LNCaP clone FGC (cell line): Measurements from ENCODE around the gene THAP2.

Source experiments
- DNase-seq: peaks from one replicate; pipeline ENCODE4 v3.0.0-alpha.2; 2011; ENCODE audit warnings: low read depth
- H3K4me3 ChIP-seq: 2 replicates; pipeline ENCODE4 v1.5.1; 2011; ENCODE audit warnings: mild to moderate bottlenecking, low read depth, low read length, control low read depth
- CTCF ChIP-seq: IDR thresholded peaks from 2 replicates; pipeline ENCODE4 v1.5.1; 2012; ENCODE audit warnings: mild to moderate bottlenecking; ENCODE audit not compliant: control insufficient read depth, insufficient read depth; ENCODE audit errors: extremely low read depth

The THAP2 gene

GRCh38 chr12:71663561-71664410 lies at the start of gene THAP2, which contains the start of gene ZFC3H1:
THAP2 (plus strand) TSS chr12:71664301; CDS start chr12:71664510, 209 bp downstream.
ZFC3H1 (minus strand) TSS chr12:71663848; CDS start chr12:71663610, 238 bp downstream.
- DNase-seq = peak; percentile 99
- peak within 1 kb of the TSS; percentile 96 for H3K4me3 ChIP-seq
- peak; percentile 38 for TF ChIP-seq CTCF

GRCh38 chr12:71621938-71622337 lies 42.2 kb upstream of the THAP2 start:
- no peak for DNase-seq
- no peak for TF ChIP-seq CTCF
- H3K4me3 ChIP-seq = no peak overlapping the region

- TF ChIP-seq CTCF = no peak
- DNase-seq = no peak
- no peak overlapping the region for H3K4me3 ChIP-seq
Observed at GRCh38 chr12:71625476-71625875, 38.6 kb upstream of the THAP2 start.

GRCh38 chr12:71626098-71626497 lies 38.0 kb upstream of the THAP2 start:
- H3K4me3 ChIP-seq = no peak overlapping the region
- DNase-seq = no peak
- no peak for TF ChIP-seq CTCF

GRCh38 chr12:71626768-71627167 lies 37.3 kb upstream of the THAP2 start:
- no peak for DNase-seq
- no peak overlapping the region for H3K4me3 ChIP-seq
- TF ChIP-seq CTCF = no peak

GRCh38 chr12:71627438-71628002 lies 36.6 kb upstream of the THAP2 start:
- no peak for TF ChIP-seq CTCF
- no peak for DNase-seq
- no peak overlapping the region for H3K4me3 ChIP-seq
